VCaP (cell line): Measurements from ENCODE around the gene PACRG.

Source experiments
- H3K27ac ChIP-seq: fragments of 450-650 bp; 2 replicates; pipeline ENCODE4 v1.5.1; 2017
- TF ChIP-seq, protein P1 (sequence below): fragments of 450-650 bp; conservative IDR thresholded peaks from 2 replicates; pipeline ENCODE4 v1.5.1; 2017; ENCODE audit warnings: mild to moderate bottlenecking, moderate library complexity

PACRG gene

DNA sequence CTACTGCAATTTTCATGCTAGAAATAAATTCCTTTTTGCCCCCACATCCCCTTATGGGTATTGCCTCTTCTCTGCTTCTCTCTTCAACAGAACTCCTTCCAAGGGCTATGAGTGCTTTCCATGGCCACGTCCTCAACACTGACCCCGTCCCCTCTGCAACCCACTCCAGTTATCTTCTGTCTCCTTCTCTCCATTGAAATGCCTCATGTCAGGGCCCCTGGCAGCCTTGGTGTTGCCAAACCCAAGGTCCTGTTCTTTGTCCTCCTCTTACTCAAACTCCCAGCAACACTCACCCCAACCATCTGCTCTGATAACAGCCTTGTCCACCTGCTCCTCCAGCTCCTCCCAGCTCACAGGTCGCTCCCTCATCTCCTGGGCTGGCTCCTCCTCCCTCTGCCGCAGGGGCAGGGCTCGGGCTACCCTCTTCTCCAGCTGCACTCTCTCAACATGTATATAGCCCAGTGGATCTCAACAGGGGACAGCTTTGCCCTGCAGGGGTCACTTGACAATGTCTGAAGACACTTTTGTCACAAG lies 490.7 kb downstream of the PACRG start:
- H3K27ac ChIP-seq: no peak overlapping the region
- TF ChIP-seq, protein P1, sequence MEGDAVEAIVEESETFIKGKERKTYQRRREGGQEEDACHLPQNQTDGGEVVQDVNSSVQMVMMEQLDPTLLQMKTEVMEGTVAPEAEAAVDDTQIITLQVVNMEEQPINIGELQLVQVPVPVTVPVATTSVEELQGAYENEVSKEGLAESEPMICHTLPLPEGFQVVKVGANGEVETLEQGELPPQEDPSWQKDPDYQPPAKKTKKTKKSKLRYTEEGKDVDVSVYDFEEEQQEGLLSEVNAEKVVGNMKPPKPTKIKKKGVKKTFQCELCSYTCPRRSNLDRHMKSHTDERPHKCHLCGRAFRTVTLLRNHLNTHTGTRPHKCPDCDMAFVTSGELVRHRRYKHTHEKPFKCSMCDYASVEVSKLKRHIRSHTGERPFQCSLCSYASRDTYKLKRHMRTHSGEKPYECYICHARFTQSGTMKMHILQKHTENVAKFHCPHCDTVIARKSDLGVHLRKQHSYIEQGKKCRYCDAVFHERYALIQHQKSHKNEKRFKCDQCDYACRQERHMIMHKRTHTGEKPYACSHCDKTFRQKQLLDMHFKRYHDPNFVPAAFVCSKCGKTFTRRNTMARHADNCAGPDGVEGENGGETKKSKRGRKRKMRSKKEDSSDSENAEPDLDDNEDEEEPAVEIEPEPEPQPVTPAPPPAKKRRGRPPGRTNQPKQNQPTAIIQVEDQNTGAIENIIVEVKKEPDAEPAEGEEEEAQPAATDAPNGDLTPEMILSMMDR: no peak

DNA sequence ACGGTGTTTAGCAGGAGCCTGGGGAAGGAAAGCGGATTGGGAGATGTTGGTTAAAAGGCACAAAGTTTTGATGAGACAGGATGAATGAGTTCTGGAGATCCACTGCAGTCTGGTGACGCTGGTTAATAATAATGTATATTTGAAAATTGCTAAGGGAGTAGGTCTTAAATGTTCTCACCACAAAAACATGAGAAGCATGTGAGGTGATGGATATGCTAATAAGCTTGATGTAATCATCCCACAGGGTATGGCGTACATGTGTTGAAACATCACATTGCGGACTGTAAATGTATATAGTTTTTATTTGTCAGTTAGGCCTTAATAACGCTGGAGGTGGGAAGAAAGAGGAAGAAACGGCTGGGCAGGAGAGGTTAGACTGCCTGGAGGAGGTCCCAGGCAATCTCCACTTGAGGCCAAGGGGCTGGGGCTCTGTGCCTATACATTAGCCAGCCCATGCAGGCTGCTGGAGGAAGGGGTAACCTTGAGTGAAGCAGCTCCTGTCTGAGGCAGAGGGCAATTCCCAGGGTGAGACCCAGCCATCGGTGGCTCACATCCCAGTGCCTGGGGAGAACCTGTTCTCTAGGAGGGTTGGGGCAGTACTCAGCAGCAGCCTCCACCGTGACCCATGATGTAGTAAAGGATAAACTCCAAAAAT lies 498.5 kb downstream of the PACRG start:
- TF ChIP-seq, protein P1: no peak
- H3K27ac ChIP-seq: no peak overlapping the region

DNA sequence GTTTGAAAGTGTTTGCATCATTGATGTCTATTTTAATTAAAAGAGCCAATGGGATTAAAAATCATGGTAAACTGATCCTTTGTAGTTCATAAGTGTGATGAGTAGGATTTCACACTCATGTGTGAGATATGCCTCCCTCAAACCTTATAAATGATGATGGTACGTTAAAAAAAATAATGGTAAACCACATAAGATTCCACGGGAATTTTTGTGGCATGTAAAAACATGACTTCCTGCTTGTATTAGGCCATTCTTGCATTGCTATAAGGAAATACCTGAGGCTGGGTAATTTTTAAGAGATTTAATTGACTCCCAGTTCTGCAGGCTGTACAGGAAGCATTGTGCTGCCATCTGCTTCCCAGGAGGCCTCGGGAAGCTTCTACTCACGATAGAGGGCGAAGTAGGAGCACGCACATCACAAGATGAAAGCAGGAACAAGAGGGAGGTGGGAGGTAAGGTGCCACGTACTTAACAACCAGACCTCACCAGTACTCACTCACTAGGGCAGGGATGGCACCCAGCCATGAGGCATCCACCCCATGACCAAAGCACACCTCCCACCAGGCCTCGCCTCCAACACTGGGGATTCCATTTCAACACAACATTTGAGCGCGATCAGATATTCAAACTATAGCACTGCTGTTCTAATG lies 499.2 kb downstream of the PACRG start:
- TF ChIP-seq, protein P1: no peak
- H3K27ac ChIP-seq: no peak overlapping the region

DNA sequence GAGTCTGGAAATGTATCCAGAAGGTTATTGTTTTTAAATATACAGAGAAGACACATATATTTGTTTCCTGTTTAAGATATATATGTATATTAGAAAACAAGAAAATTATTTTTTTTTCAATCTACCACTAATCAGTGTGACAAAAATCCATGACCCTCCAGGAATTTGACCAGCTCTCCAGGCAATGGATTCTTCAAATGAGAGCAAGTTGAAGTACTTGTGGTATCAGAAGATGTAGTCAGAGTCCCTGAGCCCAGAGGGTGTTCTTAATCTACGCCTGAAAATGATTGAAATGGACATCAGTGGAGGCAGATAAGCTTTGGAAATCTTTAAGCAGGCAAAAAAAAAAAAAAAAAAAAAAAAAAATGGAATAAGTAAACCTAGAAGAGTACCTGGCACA lies 500.3 kb downstream of the PACRG start:
- TF ChIP-seq, protein P1: no peak
- no peak overlapping the region for H3K27ac ChIP-seq

DNA sequence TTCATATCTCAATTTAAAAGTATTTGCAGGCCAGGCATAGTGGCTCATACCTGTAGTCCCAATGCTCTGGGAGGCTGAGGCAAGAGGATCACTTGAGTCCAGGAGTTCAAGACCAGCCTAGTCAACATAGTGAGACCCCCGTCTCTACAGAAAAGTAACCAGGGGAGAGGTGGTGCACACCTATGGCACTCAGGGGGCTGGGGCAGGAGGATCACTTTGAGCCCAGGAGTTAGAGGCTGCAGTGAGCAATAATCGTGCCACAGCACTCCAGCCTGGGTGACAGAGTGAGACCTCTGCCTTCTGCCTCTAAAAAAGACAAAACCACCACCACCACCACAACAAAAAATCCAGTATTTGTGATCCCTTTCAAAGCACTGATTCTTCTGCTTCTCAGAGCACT lies 501.3 kb downstream of the PACRG start:
- TF ChIP-seq, protein P1: no peak
- H3K27ac ChIP-seq: no peak overlapping the region

DNA sequence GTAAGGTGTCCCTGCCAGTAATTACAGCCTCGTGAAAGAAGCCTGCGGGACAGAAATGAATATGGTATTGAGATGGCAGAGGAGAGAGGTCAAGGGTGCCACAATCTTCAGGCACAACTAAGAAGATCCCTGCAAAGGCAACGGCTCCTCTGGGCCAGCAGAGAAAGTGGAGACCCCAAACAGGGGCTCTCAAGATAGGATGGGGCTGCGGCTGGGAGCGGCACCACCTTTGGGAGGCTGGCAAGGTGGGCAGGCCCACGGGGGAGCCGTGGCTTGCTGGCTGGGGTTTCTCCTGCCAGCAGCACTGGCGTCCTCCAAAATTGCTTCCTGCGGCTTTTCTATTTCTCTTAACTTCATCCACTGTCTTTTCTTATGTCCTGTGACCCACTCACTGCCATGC lies 503.1 kb downstream of the PACRG start:
- no peak overlapping the region for H3K27ac ChIP-seq
- TF ChIP-seq, protein P1: no peak

DNA sequence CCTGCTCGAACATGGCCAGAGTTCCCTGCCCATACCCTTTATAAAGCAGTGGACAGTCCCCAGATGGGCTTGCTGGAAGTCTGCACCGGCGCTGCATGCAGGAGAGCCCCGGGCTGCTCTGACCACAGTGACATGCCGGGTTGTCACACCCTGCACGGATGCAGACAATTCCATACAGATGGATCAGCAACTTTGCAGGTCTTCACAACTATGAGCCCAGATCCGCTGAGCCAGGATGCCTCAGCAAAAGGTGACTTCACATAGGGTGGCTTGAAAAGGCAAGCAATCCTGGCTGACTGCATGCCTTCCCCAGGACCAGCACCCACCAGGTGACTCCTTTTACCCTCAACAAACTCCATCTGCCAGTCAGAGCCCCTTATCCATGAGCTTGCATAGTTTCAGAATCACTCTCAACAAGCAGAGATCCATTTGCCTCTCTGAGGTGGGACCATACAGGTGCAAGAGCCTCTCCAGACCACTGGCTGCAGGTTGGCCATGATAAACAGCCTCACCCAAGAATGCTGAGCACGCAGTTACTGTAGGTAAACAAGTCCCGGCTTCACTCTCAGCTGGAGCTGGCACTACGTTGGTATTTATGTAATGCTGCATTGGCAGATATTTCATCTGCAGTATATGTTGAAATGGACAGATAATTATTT lies 503.7 kb downstream of the PACRG start:
- H3K27ac ChIP-seq: no peak overlapping the region

More for the DNA sequence above, 503.7 kb downstream of the PACRG start:
- TF ChIP-seq, protein P1: no peak
